Neutrophil (primary cell): ENCODE data around the gene SHB.

ENCODE experiments used
- H3K27ac ChIP-seq: fragments of 200-600 bp; sonication (generic); 2 replicates; pipeline ENCODE4 v1.5.1; 2016; ENCODE audit warnings: mild to moderate bottlenecking, moderate library complexity
- H3K27me3 ChIP-seq: fragments of 200-600 bp; sonication (generic); 2 replicates; pipeline ENCODE4 v1.6.0; 2016; ENCODE audit warnings: mild to moderate bottlenecking
- H3K36me3 ChIP-seq: fragments of 200-600 bp; sonication (generic); 2 replicates; pipeline ENCODE4 v1.5.1; 2017
- H3K4me1 ChIP-seq, 2 experiments: fragments of 200-600 bp in 1 of 2; sonication (generic) in 1 of 2; 1 replicate in 1 of 2; 2 replicates in 1 of 2; pipeline versions ENCODE4 v1.5.1 to v1.6.1; 2013 to 2016; ENCODE audit warnings: low read depth in 1 of 2, low read length in 1 of 2, mild to moderate bottlenecking in 1 of 2, moderate library complexity in 1 of 2; ENCODE audit not compliant: control insufficient read depth in 1 of 2, insufficient read depth in 1 of 2
- H3K4me3 ChIP-seq, 2 experiments: fragments of 200-600 bp in 1 of 2; sonication (generic) in 1 of 2; 1 replicate in 1 of 2; 2 replicates in 1 of 2; pipeline ENCODE4 v1.5.1; 2013 to 2016; ENCODE audit warnings: low read depth in 1 of 2, low read length in 1 of 2, mild to moderate bottlenecking in 1 of 2, moderate library complexity in 1 of 2
- H3K9me3 ChIP-seq: fragments of 200-600 bp; sonication (generic); 2 replicates; pipeline ENCODE4 v1.5.1; 2016
- TF ChIP-seq, protein P1 (sequence below): fragments of 200-600 bp; sonication (generic); IDR thresholded peaks from 2 replicates; pipeline ENCODE4 v1.5.1; 2016; ENCODE audit warnings: antibody characterized with exemption

Gene SHB

DNA sequence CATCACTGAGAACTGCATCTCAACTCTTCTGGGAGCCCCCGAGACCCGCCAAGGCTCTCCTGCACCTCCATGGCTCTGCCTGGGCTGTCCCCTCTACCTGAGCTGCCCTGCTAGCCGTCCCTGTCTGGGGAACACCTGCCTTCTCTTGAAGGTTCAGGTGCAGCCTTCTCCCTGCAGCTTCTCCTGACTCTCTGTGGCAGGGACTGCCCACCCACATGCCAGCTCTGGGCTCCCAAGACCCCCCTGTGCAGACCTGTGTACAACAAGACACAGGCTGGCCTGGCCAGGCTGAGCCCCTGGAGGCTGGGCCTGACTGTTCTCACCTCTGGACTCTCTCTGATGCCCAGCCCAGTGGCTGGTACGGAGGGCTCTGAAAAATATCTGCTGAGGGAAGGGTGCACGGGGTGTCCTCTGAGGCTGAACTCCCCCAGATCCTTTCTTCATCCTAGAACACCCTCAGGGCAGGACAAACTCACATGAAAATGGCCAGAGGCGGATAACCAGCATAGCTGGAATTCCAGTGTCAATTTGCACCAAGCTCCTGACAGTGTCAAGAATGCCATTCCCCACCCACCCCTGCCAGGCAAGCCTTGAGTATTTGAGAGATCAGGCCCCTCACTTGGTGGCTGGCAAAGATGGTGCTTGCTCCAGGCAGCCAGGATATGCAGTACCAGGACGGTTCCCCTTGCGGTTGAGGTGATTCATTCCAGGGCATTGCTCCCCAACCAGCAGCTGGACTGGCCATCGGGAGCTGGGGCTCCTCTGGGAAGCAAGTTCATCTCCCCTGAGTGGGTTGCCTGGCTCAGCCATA, 124.2 kb downstream of the SHB start:
- Histone ChIP-seq H3K9me3 (no peaks in the 10 kb centered on the region), H3K4me3 (no peak overlapping the region), H3K27ac (no peak overlapping the region), H3K4me1 (no peaks in the 10 kb centered on the region), H3K27me3 (no peaks in the 10 kb centered on the region), H3K36me3 (peaks cover 13% of the 10 kb centered on the region)
- TF ChIP-seq, protein P1, sequence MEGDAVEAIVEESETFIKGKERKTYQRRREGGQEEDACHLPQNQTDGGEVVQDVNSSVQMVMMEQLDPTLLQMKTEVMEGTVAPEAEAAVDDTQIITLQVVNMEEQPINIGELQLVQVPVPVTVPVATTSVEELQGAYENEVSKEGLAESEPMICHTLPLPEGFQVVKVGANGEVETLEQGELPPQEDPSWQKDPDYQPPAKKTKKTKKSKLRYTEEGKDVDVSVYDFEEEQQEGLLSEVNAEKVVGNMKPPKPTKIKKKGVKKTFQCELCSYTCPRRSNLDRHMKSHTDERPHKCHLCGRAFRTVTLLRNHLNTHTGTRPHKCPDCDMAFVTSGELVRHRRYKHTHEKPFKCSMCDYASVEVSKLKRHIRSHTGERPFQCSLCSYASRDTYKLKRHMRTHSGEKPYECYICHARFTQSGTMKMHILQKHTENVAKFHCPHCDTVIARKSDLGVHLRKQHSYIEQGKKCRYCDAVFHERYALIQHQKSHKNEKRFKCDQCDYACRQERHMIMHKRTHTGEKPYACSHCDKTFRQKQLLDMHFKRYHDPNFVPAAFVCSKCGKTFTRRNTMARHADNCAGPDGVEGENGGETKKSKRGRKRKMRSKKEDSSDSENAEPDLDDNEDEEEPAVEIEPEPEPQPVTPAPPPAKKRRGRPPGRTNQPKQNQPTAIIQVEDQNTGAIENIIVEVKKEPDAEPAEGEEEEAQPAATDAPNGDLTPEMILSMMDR, result no peak

DNA sequence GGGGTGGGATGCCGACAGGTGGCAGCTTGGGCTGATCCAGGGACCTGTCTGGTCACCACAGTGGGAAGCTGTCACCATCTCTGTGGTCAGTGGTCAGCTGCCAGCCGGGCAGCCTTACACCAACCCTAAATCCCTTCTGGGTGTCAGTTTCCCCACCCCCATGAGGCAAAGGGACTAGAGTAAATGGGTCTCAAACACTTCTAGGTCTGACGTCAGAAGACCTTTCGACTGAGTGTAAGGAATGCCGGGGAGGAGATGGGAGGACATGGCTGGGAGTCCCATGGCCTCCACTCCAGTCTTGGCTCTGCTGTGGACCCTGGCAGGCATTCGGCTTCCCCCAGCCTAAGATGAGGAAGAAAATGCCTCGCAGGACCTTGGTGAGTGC, 124.8 kb downstream of the SHB start:
- H3K9me3 ChIP-seq, result no peaks in the 10 kb centered on the region
- no peaks in the 10 kb centered on the region for H3K27me3 ChIP-seq
- H3K4me1 ChIP-seq, result no peaks in the 10 kb centered on the region
- H3K36me3 ChIP-seq, result peaks cover 13% of the 10 kb centered on the region
- H3K27ac ChIP-seq, result no peak overlapping the region
- no peak overlapping the region for H3K4me3 ChIP-seq
- TF ChIP-seq, protein P1, result no peak

DNA sequence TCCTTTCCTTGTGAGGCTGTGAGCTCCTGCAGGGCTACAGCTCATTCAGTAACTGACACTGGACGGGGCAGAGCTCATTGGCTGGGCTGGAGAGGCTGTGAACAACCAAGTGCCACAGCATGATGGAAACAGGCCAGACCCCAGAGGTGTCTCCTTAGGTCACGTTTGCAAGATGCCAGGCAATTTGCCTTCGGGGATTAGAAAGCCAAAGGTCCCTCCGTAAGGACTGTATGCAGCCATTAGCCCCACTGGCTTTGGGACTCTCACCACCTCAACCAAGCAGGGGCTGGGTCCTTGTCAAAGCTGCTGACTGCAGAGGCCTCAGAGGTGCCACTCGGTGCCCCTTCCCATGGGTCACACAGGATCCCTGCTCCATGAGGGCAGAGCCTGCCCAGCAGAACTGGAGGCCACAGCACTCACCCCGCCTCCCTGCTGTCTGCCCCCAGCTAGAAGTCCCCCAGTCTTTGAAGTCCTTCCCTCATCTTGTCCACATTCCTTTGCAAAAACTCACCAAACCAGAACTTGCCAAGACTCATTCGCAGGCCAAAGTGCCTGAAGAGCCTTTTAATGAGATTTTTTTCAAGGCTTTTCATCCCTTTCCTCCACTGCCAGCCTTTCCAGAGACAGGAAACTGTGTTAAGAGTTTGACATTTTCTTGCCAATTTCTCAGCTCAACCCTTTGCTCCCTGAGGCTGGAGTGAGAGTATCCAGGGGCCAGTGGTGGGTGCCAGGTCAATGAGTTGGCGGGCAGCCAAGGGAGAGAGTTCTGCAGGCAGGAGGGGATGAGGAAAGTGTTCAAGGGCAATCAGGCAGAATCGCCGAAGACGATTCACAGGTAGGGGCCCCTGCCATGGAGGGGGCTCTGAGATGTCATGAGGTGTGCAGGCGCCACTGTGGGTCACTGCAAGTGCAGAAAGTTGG, 125.4 kb downstream of the SHB start:
- TF ChIP-seq, protein P1, result no peak
- no peaks in the 10 kb centered on the region for H3K4me1 ChIP-seq
- no peak overlapping the region for H3K4me3 ChIP-seq
- no peaks in the 10 kb centered on the region for H3K9me3 ChIP-seq
- no peak overlapping the region for H3K27ac ChIP-seq
- peaks cover 13% of the 10 kb centered on the region for H3K36me3 ChIP-seq
- H3K27me3 ChIP-seq, result no peaks in the 10 kb centered on the region

DNA sequence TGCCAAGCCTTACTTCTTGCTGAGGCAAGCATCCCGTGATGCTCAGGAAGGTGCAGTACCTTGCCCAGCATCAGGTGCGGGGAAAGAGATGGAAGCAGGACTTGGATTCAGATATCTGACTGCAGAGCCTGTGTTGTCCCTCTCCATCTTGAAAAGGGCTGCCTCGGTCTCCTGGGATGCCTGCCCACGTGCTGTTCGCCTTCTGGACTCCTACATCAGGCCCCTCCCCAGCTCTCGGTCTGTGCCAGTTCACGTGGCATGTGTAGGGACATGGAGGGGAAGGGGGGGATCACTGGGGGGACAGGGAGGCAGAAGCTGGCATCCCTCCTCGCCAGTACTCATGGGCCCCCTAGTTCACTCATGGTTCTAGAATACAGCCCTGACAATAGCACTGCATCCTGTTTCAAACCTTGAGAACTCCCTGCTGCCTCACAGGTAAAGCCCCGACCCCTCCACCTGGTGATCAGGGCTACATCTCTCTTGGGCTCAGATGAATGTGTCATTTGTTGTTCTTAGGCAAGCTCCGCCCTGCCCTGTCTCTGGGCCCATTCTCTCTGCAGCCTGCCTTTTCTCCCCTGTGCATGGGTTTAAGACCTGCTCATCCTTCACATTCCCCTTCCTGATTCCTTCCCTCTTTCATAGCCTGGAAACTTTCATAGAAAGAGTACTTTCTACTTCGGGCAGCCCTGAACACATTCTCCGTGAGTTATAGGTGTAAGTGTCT, 126.2 kb downstream of the SHB start:
- Histone ChIP-seq H3K27me3 (no peaks in the 10 kb centered on the region), H3K9me3 (no peaks in the 10 kb centered on the region), H3K36me3 (peaks cover 10% of the 10 kb centered on the region), H3K4me3 (no peak overlapping the region), H3K27ac (no peak overlapping the region), H3K4me1 (no peaks in the 10 kb centered on the region)
- TF ChIP-seq, protein P1, result no peak

DNA sequence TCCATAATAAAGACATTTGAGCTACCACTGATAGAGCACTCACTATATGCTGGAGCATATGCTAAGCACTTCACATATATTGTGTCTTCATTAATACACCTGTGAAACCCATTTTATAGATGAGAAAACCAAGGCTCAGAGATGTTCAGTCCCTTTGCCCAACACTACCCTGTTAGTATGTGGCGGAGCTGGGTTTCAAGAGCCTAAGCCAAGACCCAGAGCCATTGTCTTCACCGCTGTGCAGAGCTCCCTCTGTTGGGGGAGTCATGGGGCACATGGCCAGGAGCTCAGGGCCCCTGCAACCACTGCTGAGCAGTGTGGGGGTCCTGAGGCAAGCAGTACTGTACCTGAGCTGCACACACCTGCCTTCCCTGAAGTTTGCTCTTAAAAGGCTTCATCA, 127.8 kb downstream of the SHB start:
- TF ChIP-seq, protein P1, result no peak
- no peak overlapping the region for H3K27ac ChIP-seq
- H3K9me3 ChIP-seq, result no peaks in the 10 kb centered on the region
- no peak overlapping the region for H3K4me3 ChIP-seq
- no peaks in the 10 kb centered on the region for H3K4me1 ChIP-seq
- no peaks in the 10 kb centered on the region for H3K27me3 ChIP-seq
- peaks cover 4% of the 10 kb centered on the region for H3K36me3 ChIP-seq
